Coronary artery (tissue), 2 donors: Measurements from ENCODE around the gene PPM1D.

ENCODE experiments used
- DNase-seq: peaks from one replicate; pipeline ENCODE4 v3.0.0-alpha.2; 2017; ENCODE audit warnings: low spot score
- H3K27ac ChIP-seq, 2 donors: fragments of 200-600 bp; sonication (generic); one replicate each; pipeline ENCODE4 v1.5.1; 2016 to 2019
- H3K4me3 ChIP-seq: fragments of 200-600 bp; sonication (generic); 2 replicates; pipeline ENCODE4 v1.5.1; 2016; ENCODE audit warnings: mild to moderate bottlenecking, moderate library complexity
- TF ChIP-seq, protein P1 (sequence below): fragments of 200-600 bp; sonication (generic); IDR thresholded peaks from one replicate; pipeline ENCODE4 v1.5.1; 2019; ENCODE audit warnings: antibody characterized with exemption

Gene PPM1D

GRCh38 chr17:60560860-60561257 lies 39.1 kb upstream of the PPM1D start:
- Histone ChIP-seq H3K27ac (no peak overlapping the region), H3K4me3 (no peak overlapping the region)
- TF ChIP-seq, protein P1, sequence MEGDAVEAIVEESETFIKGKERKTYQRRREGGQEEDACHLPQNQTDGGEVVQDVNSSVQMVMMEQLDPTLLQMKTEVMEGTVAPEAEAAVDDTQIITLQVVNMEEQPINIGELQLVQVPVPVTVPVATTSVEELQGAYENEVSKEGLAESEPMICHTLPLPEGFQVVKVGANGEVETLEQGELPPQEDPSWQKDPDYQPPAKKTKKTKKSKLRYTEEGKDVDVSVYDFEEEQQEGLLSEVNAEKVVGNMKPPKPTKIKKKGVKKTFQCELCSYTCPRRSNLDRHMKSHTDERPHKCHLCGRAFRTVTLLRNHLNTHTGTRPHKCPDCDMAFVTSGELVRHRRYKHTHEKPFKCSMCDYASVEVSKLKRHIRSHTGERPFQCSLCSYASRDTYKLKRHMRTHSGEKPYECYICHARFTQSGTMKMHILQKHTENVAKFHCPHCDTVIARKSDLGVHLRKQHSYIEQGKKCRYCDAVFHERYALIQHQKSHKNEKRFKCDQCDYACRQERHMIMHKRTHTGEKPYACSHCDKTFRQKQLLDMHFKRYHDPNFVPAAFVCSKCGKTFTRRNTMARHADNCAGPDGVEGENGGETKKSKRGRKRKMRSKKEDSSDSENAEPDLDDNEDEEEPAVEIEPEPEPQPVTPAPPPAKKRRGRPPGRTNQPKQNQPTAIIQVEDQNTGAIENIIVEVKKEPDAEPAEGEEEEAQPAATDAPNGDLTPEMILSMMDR = no peak
- no peak for DNase-seq

DNA sequence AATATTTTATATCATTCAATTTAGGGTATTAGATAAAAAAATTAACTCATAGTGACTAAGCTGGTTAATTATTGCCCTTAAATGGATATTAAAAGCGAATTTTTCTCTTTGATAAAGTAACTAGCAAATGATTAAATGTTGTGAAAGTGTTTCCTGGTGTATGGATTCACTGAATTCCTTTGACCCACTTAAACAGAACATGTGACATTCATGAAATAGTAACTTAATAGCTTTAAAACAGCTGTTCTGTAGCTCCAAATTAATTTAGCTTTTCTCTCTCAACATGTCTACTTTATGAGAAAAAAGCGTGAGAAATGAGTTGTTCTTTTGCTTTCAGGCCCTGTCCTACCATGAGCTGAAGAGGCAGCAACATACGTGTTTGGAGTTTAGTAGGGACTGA lies 37.6 kb upstream of the PPM1D start:
- H3K27ac ChIP-seq = no peak overlapping the region

DNA sequence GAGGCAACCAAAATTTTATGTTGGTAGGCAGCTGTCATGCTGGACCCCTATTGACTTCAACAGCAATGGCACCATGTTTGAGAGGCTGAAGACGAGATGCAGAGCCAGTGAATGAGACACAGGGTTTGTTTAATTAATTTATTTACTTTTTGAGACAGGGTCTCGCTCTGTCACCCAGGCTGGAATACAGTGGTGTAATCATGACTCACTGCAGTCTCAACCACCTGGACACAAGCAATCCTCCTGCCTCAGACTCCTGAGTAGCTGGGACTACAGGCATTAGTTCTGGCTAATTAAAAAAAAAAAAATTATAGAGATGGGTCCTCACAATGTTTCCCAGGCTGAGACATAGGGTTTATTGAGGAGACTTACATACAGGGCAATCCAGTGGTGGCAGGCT lies 36.2 kb upstream of the PPM1D start:
- TF ChIP-seq, protein P1 = no peak
- H3K4me3 ChIP-seq = no peak overlapping the region
- no peak for DNase-seq
- no peak overlapping the region for H3K27ac ChIP-seq

More for the DNA sequence above, 37.6 kb upstream of the PPM1D start:
- TF ChIP-seq, protein P1 = no peak
- no peak for DNase-seq
- H3K4me3 ChIP-seq = no peak overlapping the region

DNA sequence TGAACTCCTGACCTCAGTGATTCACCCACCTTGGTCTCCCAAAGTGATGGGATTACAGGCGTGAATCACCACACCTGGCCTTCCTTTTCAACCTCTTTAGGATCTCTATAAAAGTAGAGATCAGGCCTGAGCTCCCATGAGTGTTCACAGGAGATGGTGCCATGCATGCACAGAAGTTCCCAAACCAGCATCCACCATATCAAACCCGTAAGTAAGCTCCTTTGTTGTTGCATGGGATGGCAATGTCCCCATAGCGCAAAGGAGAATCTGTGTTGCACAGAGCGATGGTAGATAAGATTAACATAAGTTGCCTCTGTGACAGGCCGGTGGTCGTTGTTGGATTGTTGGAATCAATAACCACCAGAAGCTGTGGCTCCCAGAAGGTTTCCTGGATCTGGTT lies 34.8 kb upstream of the PPM1D start:
- DNase-seq = no peak
- Histone ChIP-seq H3K4me3 (no peak overlapping the region), H3K27ac (no peak overlapping the region)
- TF ChIP-seq, protein P1 = no peak

DNA sequence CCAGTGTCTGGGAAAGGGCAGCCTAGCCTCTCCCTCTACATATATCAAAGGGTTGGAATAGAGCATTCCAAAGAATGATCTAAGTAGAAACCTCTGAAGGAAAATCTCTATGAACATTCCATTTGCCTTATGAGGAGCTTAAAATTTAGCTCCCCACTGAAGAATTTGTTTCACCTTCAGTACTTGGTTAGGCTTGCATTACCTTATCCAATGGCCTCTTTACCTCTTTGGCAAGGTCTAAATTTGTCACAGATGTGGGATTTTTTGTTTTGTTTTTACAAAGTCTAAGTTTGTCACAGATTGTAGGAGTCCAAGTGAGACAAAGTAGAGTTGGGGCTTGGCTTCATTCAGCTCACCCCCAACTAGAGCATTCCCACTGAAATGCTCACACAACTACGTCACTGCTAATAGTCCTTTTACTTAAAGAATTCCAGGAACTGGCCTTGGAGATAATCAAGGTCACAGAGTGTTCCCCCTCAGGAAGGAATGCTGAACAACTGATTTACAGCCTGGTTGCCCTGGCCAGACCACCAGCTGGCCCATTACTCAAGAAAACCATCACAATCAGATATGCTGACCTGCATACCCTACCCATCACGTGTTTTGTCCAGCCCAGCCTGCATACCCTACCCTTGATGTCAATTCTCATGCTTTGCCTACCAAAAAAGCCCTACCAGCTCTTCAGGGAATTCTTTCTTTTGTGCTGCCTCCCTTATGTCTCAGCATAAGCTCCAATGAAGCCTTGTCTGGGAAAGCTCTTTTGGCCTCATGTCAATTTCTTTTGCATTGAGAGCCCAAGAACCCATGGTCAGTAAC lies 26.5 kb upstream of the PPM1D start:
- Histone ChIP-seq H3K4me3 (no peak overlapping the region), H3K27ac (peak overlapping the region in 1 of 2 donors; percentile 70)
- no peak for DNase-seq
- TF ChIP-seq, protein P1 = no peak

DNA sequence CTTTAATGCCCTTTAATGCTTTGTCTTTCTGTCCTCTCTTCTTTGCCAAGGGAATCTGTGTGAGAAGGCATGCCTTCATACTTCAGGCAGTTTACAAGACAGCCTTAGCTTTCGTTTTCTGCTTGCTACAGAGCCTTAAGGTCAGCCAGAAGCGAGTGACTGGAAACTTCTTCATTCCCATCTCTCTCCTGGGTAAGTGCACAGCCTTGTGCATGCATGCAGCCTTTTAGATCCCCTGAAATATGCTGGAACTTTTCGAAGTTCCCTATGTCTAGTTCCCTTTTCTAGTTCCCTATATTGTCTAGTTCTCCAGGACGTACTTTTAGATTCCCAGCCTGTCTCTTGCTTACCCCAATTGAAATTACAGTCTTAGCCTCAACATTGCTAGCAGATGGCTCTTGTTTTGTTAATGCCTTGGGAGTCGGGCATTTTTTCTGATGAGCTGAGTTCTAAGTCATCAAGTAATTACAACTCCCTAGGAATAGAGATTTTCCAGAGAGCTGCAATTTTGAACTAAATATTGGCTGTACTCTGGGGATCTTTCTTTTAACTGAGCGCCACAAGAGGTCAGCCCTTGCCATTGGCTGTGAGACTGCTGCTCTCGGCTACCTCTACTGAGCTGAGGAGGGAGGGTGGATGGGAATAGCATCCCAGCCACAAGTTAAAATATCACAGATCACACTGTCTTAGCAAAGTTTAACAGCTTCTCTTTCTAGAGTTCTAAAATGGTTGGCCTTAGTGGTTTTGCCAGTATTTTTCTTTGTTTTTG lies 22.7 kb upstream of the PPM1D start:
- TF ChIP-seq, protein P1 = no peak
- DNase-seq = no peak
- Histone ChIP-seq H3K4me3 (peak overlapping the region; percentile 51), H3K27ac (peak overlapping the region; percentile 31 to 37)
